OCI-LY1 (cell line): ENCODE data around the gene ATP6V0E1.

Source experiments
- H2AFZ ChIP-seq: fragments of 200-600 bp; sonication (generic), shearing (Covaris generic); 2 replicates; pipeline ENCODE4 v1.6.0; 2014; ENCODE audit warnings: antibody characterized with exemption, mild to moderate bottlenecking, low read length
- H3F3A ChIP-seq: fragments of 200-600 bp; sonication (generic), shearing (Covaris generic); 2 replicates; pipeline ENCODE4 v1.6.0; 2014; ENCODE audit warnings: mild to moderate bottlenecking, antibody characterized with exemption, low read length, moderate library complexity; ENCODE audit not compliant: insufficient read depth
- H3K27ac ChIP-seq: fragments of 200-600 bp; sonication (generic); 2 replicates; pipeline ENCODE4 v1.5.1; 2014; ENCODE audit warnings: low read length, mixed run types, mild to moderate bottlenecking, low read depth; ENCODE audit not compliant: poor library complexity, severe bottlenecking
- H3K27me3 ChIP-seq: fragments of 200-600 bp; sonication (generic); 2 replicates; pipeline ENCODE4 v1.6.0; 2014; ENCODE audit warnings: antibody characterized with exemption, mild to moderate bottlenecking, low read length, moderate library complexity; ENCODE audit not compliant: insufficient read depth
- H3K36me3 ChIP-seq: fragments of 200-600 bp; sonication (generic); 2 replicates; pipeline ENCODE4 v1.6.1; 2014; ENCODE audit warnings: mild to moderate bottlenecking, antibody characterized with exemption, low read length, moderate library complexity, mixed read lengths; ENCODE audit not compliant: insufficient read depth
- H3K4me1 ChIP-seq: fragments of 200-600 bp; sonication (generic); 2 replicates; pipeline ENCODE4 v1.5.1; 2014; ENCODE audit warnings: mild to moderate bottlenecking, low read length, moderate library complexity; ENCODE audit not compliant: insufficient read depth, severe bottlenecking
- H3K4me2 ChIP-seq: fragments of 200-600 bp; sonication (generic), shearing (Covaris generic); 2 replicates; pipeline ENCODE4 v1.6.1; 2014; ENCODE audit warnings: low read length
- H3K4me3 ChIP-seq: fragments of 200-600 bp; sonication (generic); 2 replicates; pipeline ENCODE4 v1.5.1; 2014; ENCODE audit warnings: low read length, low read depth, mild to moderate bottlenecking, mixed read lengths; ENCODE audit not compliant: poor library complexity, severe bottlenecking
- H3K79me2 ChIP-seq: fragments of 200-600 bp; shearing (Covaris generic); 2 replicates; pipeline ENCODE4 v1.6.1; 2016; ENCODE audit warnings: mixed run types, low read length, mixed read lengths; ENCODE audit not compliant: insufficient read depth
- H3K9ac ChIP-seq: fragments of 200-600 bp; sonication (generic), shearing (Covaris generic); 2 replicates; pipeline ENCODE4 v1.6.1; 2014; ENCODE audit warnings: mild to moderate bottlenecking, low read length, mixed read lengths
- H3K9me2 ChIP-seq: fragments of 200-600 bp; sonication (generic), shearing (Covaris generic); 2 replicates; pipeline ENCODE4 v1.6.1; 2014; ENCODE audit warnings: low read depth, mild to moderate bottlenecking, low read length, mixed read lengths
- H3K9me3 ChIP-seq: fragments of 200-600 bp; shearing (Covaris generic); 2 replicates; pipeline ENCODE4 v1.6.1; 2014; ENCODE audit warnings: low read length, mixed read lengths
- H4K20me1 ChIP-seq: fragments of 200-600 bp; sonication (generic), shearing (Covaris generic); 2 replicates; pipeline ENCODE4 v1.6.0; 2016; ENCODE audit warnings: mild to moderate bottlenecking, low read length; ENCODE audit not compliant: insufficient read depth
- CTCF ChIP-seq: fragments of 200-600 bp; sonication (generic), shearing (Covaris generic); IDR thresholded peaks from 2 replicates; pipeline ENCODE4 v1.5.1; 2017; ENCODE audit warnings: mild to moderate bottlenecking, antibody characterized with exemption, low read length, moderate library complexity, mixed read lengths
- EZH2 ChIP-seq: fragments of 200-600 bp; sonication (generic), shearing (Covaris generic); IDR thresholded peaks from 2 replicates; pipeline ENCODE4 v1.8.0; 2017; ENCODE audit warnings: borderline replicate concordance, mixed run types, mild to moderate bottlenecking, antibody characterized with exemption, low read length, moderate library complexity, mixed read lengths

The ATP6V0E1 gene

GRCh38 chr5:173025651-173026050, 42.1 kb downstream of the ATP6V0E1 start:
- no peak overlapping the region for H2AFZ ChIP-seq
- H3K9ac ChIP-seq, result no peak overlapping the region
- TF ChIP-seq EZH2 (no peak), CTCF (no peak)
- H3K4me2 ChIP-seq, result no peak overlapping the region
- H3K79me2 ChIP-seq, result peaks cover 32% of the 10 kb centered on the region
- no peaks in the 10 kb centered on the region for H3K9me2 ChIP-seq
- no peak overlapping the region for H3K4me3 ChIP-seq
- no peaks in the 10 kb centered on the region for H3K9me3 ChIP-seq
- no peak overlapping the region for H3K27ac ChIP-seq
- H3K36me3 ChIP-seq, result peaks cover 46% of the 10 kb centered on the region
- H3K4me1 ChIP-seq, result peaks cover 9% of the 10 kb centered on the region
- H4K20me1 ChIP-seq, result no peaks in the 10 kb centered on the region
- no peaks in the 10 kb centered on the region for H3K27me3 ChIP-seq
- H3F3A ChIP-seq, result no peaks in the 10 kb centered on the region

- Histone ChIP-seq H3K79me2 (peaks cover 22% of the 10 kb centered on the region), H3F3A (no peaks in the 10 kb centered on the region), H2AFZ (no peak overlapping the region), H3K9me2 (no peaks in the 10 kb centered on the region), H3K9ac (no peak overlapping the region), H3K4me1 (peaks cover 9% of the 10 kb centered on the region), H3K27ac (no peak overlapping the region), H3K4me3 (no peak overlapping the region), H3K9me3 (no peaks in the 10 kb centered on the region), H3K36me3 (peaks cover 25% of the 10 kb centered on the region), H3K27me3 (no peaks in the 10 kb centered on the region), H3K4me2 (no peak overlapping the region), H4K20me1 (no peaks in the 10 kb centered on the region)
- TF ChIP-seq EZH2 (no peak), CTCF (no peak)
Observed at GRCh38 chr5:173027905-173028304, 44.3 kb downstream of the ATP6V0E1 start.

- Histone ChIP-seq H3F3A (no peaks in the 10 kb centered on the region), H4K20me1 (no peaks in the 10 kb centered on the region), H3K4me1 (peaks cover 14% of the 10 kb centered on the region), H3K79me2 (peaks cover 16% of the 10 kb centered on the region), H3K36me3 (peaks cover 16% of the 10 kb centered on the region; the same call in 1 of the 2 replicates), H3K9ac (no peak overlapping the region), H2AFZ (no peak overlapping the region), H3K27ac (peak overlapping the region; percentile 22), H3K27me3 (no peaks in the 10 kb centered on the region), H3K4me3 (no peak overlapping the region), H3K9me3 (no peaks in the 10 kb centered on the region), H3K9me2 (no peaks in the 10 kb centered on the region), H3K4me2 (no peak overlapping the region)
- TF ChIP-seq EZH2 (no peak), CTCF (no peak)
Observed at GRCh38 chr5:173028811-173029327, 45.3 kb downstream of the ATP6V0E1 start.
